PFSK-1 (cell line): ENCODE results near the gene EPOP.

Source experiments
- POLR2AphosphoS5 ChIP-seq: IDR thresholded peaks from 2 replicates; pipeline ENCODE4 v1.6.1; 2012; ENCODE audit warnings: low read depth, mild to moderate bottlenecking, control low read depth, low read length, moderate library complexity
- TAF1 ChIP-seq: IDR thresholded peaks from 2 replicates; pipeline ENCODE4 v1.6.1; 2012; ENCODE audit warnings: low read length, control low read depth, borderline replicate concordance; ENCODE audit not compliant: insufficient read depth

DNA sequence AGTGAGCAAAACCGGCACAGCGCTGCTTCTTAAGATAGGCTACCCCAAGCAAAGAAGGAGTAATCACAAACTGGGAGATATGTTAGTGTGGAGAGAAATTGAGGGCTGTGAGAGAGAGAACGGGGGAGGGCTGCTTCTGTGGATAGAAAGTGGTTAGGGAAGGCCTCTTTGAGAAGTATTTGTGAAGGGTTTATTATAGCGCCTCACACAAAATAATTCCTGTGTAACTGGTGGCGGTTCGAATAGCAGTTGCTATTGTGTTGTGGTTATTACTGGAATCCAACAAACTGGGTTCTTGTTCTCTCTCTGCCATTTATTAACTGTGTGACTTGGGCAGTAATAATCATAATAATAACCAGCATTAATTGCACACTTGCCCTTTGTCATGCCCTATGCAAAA lies 46.2 kb upstream of the EPOP start:
- TF ChIP-seq TAF1 (no peak), POLR2AphosphoS5 (no peak)
